ENCODE data around the gene NKD2.
A peak's percentile ranks its signal among the peaks of the same experiment; 100 is the strongest.

NKD2 gene

GRCh38 chr5:1077026-1077425 lies 68.4 kb downstream of the NKD2 start:
- DNase-seq (ENCODE audit: low spot score), result no peak
- no peak for TF ChIP-seq CTCF (conservative IDR thresholded peaks at IDR 0.05; ENCODE audit: low read depth)
- 0 out of 2 replicates have a peak overlapping the region, but pooled peaks have one; percentile 4 for H3K27ac ChIP-seq
- ChIA-PET CTCF (no interaction called here), POLR2A (ENCODE audit: low non-redundant PET) (no interaction called here)

GRCh38 chr5:1077491-1078020 lies 69.0 kb downstream of the NKD2 start:
- ChIA-PET POLR2A (ENCODE audit: low non-redundant PET) (no interaction called here), CTCF (no interaction called here)
- TF ChIP-seq CTCF (conservative IDR thresholded peaks at IDR 0.05; ENCODE audit: low read depth), result no peak

DNA sequence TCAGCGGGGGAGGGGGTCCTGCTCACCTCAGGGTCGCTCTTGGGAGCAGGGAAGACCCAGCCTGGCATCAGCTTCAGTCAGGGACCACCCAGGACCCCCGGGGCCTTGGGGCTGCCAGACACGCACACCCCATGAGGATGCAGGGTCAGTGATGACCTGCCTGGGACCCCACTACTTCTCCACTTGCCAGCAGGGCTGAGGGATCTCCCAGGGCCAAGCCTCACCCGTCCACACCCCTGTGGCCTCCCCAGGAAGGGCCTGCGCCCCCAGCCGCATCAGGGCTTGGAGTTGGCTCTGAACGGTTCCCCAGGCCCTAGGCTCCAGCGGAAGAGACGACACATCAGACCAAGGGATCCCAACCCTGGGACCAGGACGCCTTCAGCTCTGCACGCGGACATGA lies 69.6 kb downstream of the NKD2 start:
- ChIA-PET CTCF (no interaction called here), POLR2A (ENCODE audit: low non-redundant PET) (no interaction called here)
- no peak for DNase-seq (ENCODE audit: low spot score)
- H3K27ac ChIP-seq, result no peak overlapping the region
- no peak for TF ChIP-seq CTCF (conservative IDR thresholded peaks at IDR 0.05; ENCODE audit: low read depth)

More at GRCh38 chr5:1077491-1078020, 69.0 kb downstream of the NKD2 start:
- H3K27ac ChIP-seq, result no peak overlapping the region
- no peak for DNase-seq (ENCODE audit: low spot score)

GRCh38 chr5:1078851-1079250 lies 70.2 kb downstream of the NKD2 start:
- POLR2A ChIA-PET (ENCODE audit: low non-redundant PET), result no interaction called here
- no peak for DNase-seq (ENCODE audit: low spot score)
- no peak overlapping the region; the same call in 1 of the 2 replicates for H3K27ac ChIP-seq
- TF ChIP-seq CTCF (conservative IDR thresholded peaks at IDR 0.05; ENCODE audit: low read depth), result no peak
- CTCF ChIA-PET, result no interaction called here

DNA sequence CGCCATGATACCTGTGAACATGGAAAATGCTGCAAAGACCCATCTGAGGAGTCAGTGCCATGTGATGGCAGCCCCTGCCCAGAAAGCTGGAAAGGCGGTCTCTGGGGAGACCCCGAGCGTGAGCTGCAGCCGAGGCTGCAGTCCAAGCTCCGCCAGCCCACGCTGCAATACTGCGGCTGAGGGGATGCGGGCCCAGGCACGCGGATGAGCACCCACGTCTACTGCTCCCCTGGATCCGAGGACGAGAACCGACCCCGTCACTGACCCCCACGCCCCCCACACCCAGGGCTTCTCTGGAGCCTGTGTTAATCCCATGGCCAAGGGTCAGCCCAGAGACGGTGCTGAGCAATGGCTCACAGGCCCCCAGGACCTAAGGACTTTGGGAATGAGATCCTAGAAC lies 70.9 kb downstream of the NKD2 start:
- no peak for TF ChIP-seq CTCF (conservative IDR thresholded peaks at IDR 0.05; ENCODE audit: low read depth)

GRCh38 chr5:1079961-1080360 lies 71.4 kb downstream of the NKD2 start:
- POLR2A ChIA-PET (ENCODE audit: low non-redundant PET), result no interaction called here
- DNase-seq (ENCODE audit: low spot score), result no peak
- no peak overlapping the region; the same call in 1 of the 2 replicates for H3K27ac ChIP-seq
- TF ChIP-seq CTCF (conservative IDR thresholded peaks at IDR 0.05; ENCODE audit: low read depth), result no peak
- CTCF ChIA-PET, result no interaction called here

More for the DNA sequence above, 70.9 kb downstream of the NKD2 start:
- no peak for DNase-seq (ENCODE audit: low spot score)
- CTCF ChIA-PET, result no interaction called here
- H3K27ac ChIP-seq, result no peak overlapping the region; the same call in 1 of the 2 replicates
- POLR2A ChIA-PET (ENCODE audit: low non-redundant PET), result no interaction called here
